Measurements from ENCODE around the gene CDK14.
"Not testable (repeated sequence)": the region's sequence is repeated elsewhere in the genome, so short reads cannot be mapped to it uniquely, and the experiment has no call there.

CDK14 gene

DNA sequence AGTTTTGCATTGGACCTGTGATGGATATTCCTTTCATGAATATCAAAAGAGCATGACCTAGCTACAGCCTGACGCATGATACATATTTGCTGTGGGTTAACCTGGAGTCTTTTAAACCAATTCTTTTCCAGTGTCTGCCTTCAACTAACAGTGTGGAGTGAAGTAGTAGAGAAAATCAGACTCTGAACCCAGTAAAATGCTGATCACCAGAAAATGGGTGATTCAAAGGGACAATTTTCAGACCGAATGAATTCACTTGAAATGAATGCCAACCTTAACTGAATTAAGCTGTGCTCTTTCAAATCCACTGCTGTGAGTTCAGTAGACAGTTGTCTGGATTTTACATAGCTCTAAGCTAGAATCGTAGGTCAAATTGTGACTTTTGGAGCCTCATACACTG lies 123.0 kb downstream of the CDK14 start:
- no peak for DNase-seq (ENCODE audit: low read depth)

DNA sequence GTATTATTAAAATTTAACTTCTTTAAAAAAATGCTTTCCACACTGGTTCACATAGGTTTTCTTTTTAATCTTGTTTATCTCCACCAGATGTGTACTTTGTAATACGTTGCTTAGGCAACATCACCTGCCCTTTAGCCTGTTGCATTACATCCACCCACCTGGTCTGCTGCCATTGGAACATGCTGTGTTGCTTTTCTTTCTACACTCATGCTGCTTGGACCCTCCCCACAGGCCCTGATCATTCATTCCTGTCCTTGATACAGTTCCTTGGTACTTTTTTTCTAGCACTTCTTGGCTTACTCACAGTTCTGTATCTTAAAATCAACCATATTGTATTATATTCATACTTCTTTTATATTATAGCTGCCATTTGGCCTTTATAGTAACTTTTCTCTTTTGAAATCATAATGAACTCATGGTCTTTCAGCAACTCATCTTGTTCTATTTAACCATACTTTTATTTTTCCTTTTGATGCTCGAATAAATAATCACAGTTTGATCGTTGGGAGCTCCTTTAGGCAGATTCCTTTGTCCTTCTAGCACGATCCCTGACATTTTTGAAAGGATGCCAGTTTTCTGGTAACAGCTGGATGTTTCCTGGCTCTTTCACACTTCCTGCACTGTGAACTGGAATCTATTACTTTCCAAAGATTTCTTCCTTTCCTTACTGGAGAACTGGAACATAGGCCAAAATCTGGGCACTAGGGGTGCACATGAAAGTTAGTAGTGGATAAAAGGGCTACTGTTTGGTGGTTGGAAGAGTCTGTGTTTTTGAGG lies 125.1 kb downstream of the CDK14 start:
- peak; percentile 79 for DNase-seq (ENCODE audit: low read depth)

DNA sequence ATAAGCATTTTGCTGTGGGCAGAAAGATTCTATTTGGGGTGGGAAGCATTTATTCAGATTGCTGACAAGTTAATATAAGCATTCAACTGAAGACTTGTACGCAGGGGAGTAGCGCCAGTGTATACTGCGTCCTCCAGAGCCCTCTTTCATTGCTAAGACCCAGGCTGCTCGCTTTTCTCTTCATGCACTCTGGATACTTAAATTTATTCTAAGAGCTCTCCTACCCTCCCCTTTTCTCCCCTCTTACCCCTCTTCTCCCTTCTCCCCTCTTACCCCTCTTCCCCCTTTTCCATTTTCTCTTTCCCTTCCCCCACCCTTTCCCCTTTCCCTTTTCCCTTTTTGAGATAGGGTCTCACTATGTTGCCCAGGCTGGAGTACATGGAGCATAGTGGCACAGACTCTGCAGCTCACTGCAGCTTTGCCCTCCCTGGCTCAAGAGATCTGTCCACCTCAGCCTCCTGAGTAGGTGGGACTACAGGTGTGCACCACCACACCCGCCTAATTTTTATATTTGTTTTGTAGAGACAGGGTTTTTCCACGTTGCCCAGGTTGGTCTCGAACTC lies 125.8 kb downstream of the CDK14 start:
- no peak for DNase-seq (ENCODE audit: low read depth)

DNA sequence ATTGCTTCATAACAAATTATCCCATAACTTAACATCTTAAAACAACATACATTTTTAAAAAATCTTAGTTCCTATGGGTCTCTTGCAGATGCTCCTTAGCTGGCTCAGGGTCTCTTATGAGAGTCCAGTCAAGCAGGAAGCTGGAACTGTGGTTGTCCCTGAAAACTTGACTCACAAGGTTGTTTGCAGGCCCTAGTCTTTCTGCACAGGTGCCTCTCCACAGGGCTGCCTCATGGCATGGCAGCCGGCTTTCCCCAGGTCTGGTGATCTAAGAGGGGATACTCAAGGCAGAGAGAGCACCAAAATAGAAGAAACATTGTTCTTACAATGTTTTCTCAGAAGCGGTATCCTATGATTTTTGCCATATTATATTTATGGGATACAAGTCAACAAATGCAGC lies 127.1 kb downstream of the CDK14 start:
- no peak for DNase-seq (ENCODE audit: low read depth)

DNA sequence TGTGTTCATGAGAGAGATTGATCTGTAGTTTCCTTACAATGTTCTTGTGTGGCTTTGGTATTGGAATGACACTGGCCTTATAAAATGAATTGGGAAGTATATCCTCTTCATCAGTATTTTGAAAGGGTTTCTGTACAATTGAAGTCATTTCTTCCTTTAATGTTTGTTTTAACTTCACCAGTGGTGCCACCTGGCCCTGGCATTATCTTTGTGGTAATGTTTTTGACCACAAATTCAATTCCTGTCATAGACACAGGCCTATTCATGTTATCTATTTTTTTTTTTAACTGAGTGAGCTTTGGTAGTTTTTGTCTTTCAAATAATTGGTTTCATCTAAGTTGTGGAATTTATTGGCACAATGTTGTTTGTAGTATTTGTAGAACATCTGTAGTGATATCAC lies 127.7 kb downstream of the CDK14 start:
- no peak for DNase-seq (ENCODE audit: low read depth)

DNA sequence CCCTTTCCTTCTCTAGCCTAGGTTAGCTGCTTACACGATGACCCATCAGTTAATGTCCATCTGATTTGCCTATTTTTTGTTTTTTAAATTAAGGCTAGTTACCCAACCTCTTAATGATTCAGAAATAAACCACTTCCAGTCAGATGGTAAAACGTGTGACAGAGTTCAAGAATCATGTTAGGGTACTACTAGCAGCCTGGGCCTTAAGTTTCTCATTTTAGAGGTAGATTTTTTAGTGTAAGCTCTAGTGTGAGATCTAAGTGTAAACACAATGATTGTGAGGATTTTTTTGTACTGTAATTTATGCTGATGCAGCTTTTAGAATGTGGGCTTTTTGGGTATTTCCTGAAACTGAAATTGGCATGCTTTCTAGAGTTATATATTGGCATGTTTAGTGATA lies 130.0 kb downstream of the CDK14 start:
- peak; percentile 38 for DNase-seq (ENCODE audit: low read depth)

DNA sequence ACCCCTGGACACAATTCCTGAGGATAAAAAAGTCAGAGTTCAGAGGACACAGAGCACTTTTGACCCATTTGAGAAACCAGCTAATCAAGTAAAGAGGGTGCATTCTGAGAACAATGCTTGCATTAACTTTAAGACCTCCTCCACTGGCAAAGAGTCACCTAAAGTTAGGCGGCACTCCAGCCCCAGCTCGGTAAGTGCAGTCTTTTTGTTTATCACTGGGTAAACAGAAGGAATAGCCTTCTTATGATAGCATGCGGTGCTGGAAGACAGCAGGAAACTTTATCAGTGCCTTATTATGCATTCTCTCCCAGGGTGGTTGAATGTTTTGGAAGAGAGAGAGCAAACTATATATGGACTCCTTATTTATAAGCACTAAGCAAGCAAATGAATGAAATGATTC lies 130.5 kb downstream of the CDK14 start:
- peak; percentile 27 for DNase-seq (ENCODE audit: low read depth)

DNA sequence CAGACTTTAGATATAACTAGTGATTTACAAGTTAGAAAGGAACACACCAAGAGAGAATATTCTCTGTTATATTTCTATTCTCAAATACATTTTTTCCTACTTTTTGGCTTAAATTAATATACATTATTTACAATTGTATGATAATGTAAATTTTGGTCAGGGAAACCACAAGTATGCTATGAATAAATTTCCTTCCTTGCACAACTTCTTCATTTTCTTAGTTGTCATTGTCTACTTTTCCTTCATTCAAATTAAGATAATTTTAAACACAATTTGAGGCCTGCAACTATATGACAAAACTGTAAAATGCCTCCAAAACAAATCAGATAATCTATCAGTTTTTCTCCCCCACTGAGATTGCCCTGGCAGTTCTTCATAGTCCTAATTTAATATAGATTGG lies 131.3 kb downstream of the CDK14 start:
- DNase-seq (ENCODE audit: low read depth): no peak

DNA sequence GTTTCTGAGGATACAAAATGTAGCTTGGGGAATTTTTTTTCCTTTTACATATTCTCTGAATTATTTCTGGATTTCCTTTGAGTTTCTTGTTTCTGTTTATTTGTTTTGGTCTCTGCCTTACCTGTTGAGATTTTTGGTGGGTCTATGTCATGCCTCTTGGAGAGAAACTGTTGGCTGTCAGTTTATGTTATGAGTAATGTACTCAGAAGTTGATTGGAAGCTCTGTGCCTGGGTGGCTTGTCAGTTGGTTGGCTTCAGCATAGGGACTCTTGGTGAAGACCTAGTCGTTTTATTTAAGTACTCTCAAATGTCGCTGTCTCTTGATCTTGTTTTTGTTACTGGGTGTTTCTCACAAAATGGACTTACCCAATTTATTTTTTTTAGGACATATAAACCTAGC lies 132.4 kb downstream of the CDK14 start:
- DNase-seq (ENCODE audit: low read depth): no peak

DNA sequence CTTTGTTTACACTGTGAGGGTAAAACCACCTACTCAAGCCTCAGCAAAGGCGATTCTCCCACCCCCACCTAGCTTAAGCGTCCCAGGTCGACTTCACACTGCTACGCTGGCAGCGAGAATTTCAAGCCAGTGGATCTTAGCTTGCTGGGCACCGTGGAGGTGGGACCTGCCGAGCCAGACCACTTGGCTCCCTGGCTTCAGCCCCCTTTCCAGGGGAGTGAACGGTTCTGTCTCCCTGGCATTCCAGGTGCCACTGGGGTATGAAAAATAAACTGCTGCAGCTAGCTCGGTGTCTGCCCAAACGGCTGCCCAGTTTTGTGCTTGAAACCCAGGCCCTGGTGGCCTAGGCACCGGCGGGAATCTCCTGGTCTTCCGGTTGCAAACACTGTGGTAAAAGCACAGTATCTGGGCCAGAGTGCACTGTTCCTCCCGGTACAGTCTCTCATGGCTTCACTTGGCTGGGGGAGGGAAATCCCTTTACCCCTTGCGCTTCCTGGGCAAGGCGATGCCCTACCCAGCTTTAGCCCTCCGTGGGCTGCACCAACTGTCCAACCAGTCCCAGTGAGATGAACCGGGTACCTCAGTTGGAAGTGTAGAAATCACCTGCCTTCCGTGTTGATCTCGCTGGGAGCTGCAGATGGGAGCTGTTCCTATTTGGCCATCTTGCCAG lies 139.6 kb downstream of the CDK14 start:
- DNase-seq (ENCODE audit: low read depth): not testable (repeated sequence)

DNA sequence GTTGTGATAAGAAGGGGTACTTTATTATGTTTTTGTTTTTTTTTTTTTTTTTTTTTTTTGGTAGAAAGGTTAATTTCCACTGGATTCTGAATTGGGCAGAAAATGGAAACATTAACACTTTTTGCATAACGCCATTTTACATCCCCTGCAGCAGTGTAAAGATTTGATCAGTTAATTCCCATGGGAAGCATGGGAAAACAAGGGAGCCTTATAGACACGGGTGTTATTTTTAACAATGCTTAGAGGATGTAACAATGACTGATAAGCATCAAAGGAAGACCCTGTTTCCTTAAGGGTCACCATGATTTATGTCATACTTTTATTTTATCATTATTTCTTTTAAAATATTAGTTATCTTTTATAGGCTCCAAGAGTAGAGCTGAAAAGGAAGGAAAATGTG lies 140.2 kb downstream of the CDK14 start:
- DNase-seq (ENCODE audit: low read depth): no peak

DNA sequence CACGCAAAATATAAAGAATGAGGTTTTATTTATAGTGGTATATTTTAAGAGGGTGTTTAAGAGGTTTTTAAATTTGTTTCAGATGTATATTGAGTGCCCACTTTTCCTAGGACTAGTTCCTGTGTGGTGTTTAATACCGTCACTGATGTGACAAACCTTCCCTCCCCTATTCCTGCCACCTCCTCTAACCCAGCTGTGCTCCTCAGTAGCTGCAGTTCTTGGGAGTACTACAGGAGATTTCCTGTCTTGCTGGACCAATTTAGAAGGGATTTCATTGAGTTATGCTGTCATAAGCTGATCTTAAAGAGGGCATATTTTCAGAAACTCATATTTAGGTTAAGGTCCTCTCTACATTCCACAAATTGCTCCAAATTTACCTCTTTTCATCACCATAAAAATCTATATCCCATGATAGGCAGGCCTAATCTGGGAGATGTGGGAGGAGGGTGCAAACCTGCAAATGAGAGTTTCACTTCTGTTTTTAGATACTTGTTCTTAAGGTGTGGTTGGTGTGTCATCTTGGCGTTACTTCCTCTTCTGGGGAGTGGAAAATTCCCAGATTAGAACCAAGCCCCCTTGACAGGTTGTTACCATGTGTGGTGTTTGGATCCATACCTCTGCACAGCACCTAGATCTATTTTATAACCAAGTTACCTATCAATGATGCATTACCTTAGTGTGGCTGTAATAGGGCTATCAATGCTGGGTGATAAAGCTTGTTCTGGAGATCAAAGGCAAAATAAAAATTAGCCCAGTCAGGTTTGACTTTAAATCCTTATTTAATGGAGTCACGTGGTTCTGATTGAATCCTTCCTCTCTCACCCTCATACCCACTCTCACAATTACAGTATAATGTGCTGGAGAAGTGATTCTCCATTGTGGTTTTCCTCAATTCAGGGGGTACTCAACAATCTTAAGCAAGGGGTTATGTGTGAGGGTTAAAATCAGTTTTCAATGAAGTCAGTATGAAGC lies 141.1 kb downstream of the CDK14 start:
- DNase-seq (ENCODE audit: low read depth): no peak

DNA sequence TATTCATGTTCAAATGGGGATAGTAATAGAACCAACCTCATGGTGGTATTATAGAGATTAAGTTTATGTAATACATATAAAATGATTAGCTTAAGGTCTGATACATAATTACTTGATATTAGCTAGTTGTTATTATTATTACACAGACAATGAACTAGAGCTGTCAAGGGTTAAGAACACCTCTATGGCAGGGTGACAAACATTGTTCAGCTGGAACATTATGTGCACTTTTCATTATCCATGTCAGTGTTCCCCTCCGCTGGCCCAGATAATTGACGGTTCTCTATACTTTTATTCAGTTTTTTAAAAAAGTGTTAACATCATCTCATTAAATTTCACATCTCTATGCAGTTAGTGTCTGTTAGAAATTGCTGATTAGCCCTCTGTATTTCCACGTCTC lies 142.1 kb downstream of the CDK14 start:
- DNase-seq (ENCODE audit: low read depth): no peak

DNA sequence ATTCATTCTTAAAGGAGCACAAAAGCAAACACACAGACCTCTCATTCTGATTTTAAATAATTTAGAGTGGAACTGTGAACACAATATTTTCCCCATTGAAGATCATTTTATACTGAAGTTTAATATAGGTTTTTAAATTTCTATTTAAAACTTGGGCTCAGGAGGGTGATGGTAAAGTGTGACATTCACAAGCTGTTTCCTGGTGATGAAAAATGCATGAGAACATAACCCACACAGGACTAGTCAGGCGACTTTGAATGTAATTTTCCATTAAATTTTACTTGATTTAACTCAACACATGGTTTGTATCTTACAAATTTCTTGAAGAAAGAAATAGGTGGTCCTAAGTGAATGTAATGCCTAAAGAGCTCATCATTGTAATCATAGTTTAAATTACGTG lies 143.6 kb downstream of the CDK14 start:
- no peak for DNase-seq (ENCODE audit: low read depth)

DNA sequence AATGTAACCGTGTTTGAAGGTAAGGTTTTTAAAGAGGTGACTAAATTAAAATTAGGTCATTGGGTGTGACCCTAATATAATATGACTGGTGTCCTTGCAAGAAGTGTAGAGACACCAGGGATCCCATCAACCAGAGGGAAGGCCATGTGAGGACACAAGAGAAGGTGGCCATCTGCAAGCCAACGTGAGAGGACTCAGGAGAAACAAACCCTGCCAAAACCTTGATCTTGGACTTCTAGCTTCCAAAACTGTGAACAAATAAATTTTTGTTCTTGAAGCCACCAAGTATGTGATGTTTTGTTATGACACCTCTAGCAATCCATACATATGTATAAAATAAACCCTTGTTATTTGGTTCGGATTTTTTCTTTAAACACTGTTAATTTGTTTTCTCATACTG lies 144.3 kb downstream of the CDK14 start:
- no peak for DNase-seq (ENCODE audit: low read depth)

DNA sequence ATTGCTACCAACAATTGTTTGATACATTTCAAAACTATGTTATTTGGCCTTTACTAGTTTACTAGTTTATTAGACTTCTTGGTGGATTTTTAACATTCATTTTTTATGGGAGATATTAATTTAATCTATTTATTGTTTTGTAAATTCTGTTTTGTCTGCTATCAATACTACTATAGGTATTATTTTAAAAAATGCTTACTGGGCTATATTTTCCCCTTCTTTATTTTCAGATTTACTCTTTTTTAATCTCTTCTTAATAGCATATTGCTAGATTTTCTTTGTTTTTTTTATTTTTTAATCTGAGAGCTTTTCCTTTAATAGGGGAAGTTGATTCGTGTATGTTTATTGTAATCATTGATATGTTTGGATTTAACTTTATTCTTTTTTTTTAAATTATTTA lies 147.5 kb downstream of the CDK14 start:
- DNase-seq (ENCODE audit: low read depth): no peak

DNA sequence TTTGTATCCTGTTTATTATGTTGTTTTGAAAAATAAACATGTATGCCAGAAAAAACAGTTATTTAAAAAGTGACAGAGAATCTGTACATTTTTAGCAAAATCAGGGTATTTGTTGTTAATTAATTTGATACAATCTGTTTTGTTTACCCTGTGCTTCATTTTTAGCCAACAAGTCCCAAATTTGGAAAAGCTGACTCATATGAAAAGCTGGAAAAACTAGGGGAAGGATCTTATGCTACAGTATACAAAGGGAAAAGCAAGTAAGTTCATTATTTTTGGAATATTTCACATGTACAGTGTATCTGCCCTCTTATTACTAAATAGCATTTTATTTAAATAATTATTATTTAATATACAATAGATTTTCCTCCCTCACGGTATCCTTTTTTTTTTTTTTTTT lies 151.4 kb downstream of the CDK14 start:
- DNase-seq (ENCODE audit: low read depth): no peak

DNA sequence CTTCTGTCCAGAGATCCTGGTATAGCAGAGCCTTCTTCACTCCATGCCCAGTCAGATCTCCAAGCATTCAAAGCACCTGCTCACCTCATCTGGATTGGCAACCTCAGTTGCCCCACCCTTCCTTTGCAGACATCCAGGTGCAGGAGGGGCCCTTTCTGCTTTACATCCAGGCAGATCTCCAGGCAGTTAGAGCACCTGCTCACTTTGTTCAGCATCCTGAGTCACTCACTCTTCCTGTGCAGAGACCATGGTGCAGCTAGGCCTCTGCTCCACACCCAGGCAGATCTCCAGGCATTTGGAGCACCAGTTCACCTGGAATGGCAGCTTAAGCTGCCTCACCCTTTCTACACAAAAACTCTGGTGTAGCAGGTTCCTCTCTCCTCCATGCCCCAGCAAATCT lies 153.1 kb downstream of the CDK14 start:
- DNase-seq (ENCODE audit: low read depth): no peak

DNA sequence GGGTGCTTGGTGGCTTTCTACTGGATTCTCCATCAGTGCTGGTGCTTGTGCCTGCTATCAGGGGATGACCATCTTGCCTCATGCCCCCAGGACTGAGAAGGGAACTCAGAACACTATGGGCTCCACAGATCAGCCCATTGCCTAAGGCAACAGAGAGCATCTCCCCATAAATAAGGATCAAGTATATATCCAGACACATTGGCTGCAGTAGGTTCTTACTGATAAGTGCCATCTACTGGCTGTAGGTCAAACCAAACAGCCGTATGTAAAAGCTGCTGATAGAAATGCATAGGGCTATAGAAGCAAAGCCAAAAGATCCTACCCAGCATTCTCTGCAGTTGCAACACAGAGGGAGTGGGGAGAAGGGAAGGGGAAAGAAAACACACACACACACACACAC lies 153.7 kb downstream of the CDK14 start:
- peak; percentile 29 for DNase-seq (ENCODE audit: low read depth)

DNA sequence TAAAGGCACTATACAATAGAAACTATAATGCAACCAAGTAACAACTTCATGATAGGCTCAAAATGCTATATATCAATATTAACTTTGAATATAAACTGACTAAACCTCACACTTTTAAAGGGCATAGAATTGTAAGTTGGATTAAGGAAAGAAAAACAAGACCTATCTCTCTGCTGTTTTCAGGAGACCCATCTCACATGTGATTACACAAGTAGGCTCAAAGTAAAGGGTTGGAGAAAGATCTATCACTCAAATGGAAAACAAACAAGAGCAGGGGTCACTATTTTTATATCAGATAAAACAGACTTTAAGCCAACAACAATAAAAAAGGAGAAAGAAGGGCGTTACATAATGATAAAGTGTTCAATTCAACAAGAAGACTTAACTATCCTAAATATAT lies 155.5 kb downstream of the CDK14 start:
- no peak for DNase-seq (ENCODE audit: low read depth)

DNA sequence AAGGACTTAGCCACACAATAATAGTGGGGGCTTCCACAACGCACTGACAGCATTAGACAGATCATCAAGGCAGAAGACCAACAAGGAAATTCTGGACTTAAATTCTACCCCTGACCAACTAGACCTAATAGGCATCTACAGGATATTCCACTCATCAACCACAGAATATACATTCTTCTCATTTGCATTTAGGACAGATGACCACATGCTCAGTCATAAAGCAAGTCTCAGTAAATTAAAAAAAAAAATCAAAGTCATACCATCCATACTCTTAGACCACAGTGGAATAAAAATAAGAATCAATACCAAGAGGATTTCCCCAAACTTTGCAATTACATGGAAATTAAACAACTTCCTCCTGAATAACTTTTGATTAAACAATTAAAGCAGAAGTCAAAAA lies 155.9 kb downstream of the CDK14 start:
- DNase-seq (ENCODE audit: low read depth): no peak

DNA sequence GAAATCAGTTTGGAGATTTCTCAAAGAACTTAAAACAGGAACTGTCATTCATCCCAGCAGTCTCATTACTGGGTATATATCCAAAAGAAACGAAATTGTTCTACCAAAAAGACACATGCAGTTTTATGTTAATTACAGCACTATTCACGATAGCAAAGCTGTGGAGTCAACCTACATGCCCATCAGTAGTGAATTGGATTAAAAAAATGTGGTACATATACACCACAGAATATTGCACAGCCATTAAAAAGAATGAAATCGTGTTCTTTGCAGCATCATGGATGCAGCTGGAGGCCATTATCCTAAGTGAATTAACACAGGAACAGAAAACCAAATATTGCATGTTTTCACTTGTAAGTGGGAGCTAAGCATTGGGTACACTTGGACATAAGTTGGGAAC lies 158.9 kb downstream of the CDK14 start:
- no peak for DNase-seq (ENCODE audit: low read depth)
